Measurements from ENCODE around the gene HTR4.

- TF ChIP-seq PKNOX1 (IDR thresholded peaks at IDR 0.05) (no peak), FOXA1 (IDR thresholded peaks at IDR 0.05) (no peak), SUZ12 (IDR thresholded peaks at IDR 0.05) (no peak), SP1 (IDR thresholded peaks at IDR 0.05) (no peak), ELF4 (IDR thresholded peaks at IDR 0.05) (no peak), TARDBP (IDR thresholded peaks at IDR 0.05) (no peak), FOXM1 (IDR thresholded peaks at IDR 0.05; ENCODE audit: borderline replicate concordance) (no peak), LEF1 (IDR thresholded peaks at IDR 0.05; ENCODE audit: borderline replicate concordance) (no peak)
Measured at GRCh38 chr5:148437249-148437648, 217.1 kb downstream of the HTR4 start.

Data from HEK293T (cell line).